GM23338 (cell line): ENCODE results near the gene EPHA4. TPM values are rescaled to one million over a fixed set of nuclear protein-coding genes. Genes with fewer than 3 reads are reported as not detected.

Source experiments
- ATAC-seq: fragments of 200-7000 bp; cut with Tn5 transposase; 3 replicates; pipeline ENCODE4 v1.9.1; 2020
- DNase-seq: peaks from one replicate; pipeline ENCODE4 v3.0.0-alpha.2; 2015; ENCODE audit warnings: low spot score
- H2AFZ ChIP-seq: fragments of 200-600 bp; sonication (generic); 2 replicates; pipeline ENCODE4 v1.8.0; 2016; ENCODE audit warnings: antibody characterized with exemption, mild to moderate bottlenecking, moderate library complexity
- H3F3A ChIP-seq: fragments of 200-600 bp; sonication (generic); replicated peaks from 2 replicates; pipeline ENCODE4 v1.8.0; 2017; ENCODE audit warnings: antibody characterized with exemption, mixed run types, low read depth
- H3K27ac ChIP-seq: fragments of 200-600 bp; sonication (generic); 2 replicates; pipeline ENCODE4 v1.6.1; 2016; ENCODE audit warnings: low read depth
- H3K27me3 ChIP-seq: fragments of 200-600 bp; sonication (generic); 2 replicates; pipeline ENCODE4 v1.8.0; 2016; ENCODE audit warnings: mild to moderate bottlenecking, mixed run types, moderate library complexity; ENCODE audit not compliant: insufficient read depth
- H3K36me3 ChIP-seq: fragments of 200-600 bp; sonication (generic); 2 replicates; pipeline ENCODE4 v1.8.0; 2016; ENCODE audit warnings: mild to moderate bottlenecking; ENCODE audit not compliant: insufficient read depth
- H3K4me1 ChIP-seq: fragments of 200-600 bp; sonication (generic); 2 replicates; pipeline ENCODE4 v1.8.0; 2016; ENCODE audit warnings: mild to moderate bottlenecking, moderate library complexity; ENCODE audit not compliant: insufficient read depth
- H3K4me2 ChIP-seq: fragments of 200-600 bp; sonication (generic); 2 replicates; pipeline ENCODE4 v1.7.1; 2017; ENCODE audit warnings: mixed run types
- H3K4me3 ChIP-seq: fragments of 200-600 bp; sonication (generic); 2 replicates; pipeline ENCODE4 v1.6.1; 2016; ENCODE audit warnings: mixed run types
- H3K79me2 ChIP-seq: fragments of 200-600 bp; sonication (generic); replicated peaks from 2 replicates; pipeline ENCODE4 v1.8.0; 2017; ENCODE audit warnings: mild to moderate bottlenecking; ENCODE audit not compliant: insufficient read depth
- H3K9me2 ChIP-seq: fragments of 200-600 bp; sonication (generic); 2 replicates; pipeline ENCODE4 v1.8.0; 2017; ENCODE audit not compliant: insufficient read depth
- H4K20me1 ChIP-seq: fragments of 200-600 bp; sonication (generic); replicated peaks from 2 replicates; pipeline ENCODE4 v1.8.0; 2017; ENCODE audit warnings: mild to moderate bottlenecking; ENCODE audit not compliant: insufficient read depth
- H3K27ac Mint-ChIP-seq: 2 replicates; pipeline ENCODE4 v1.8.0; 2020; ENCODE audit warnings: inconsistent platforms, mild to moderate bottlenecking, moderate library complexity, mixed read lengths
- H3K27me3 Mint-ChIP-seq: 3 replicates; pipeline ENCODE4 v1.8.0; 2022; ENCODE audit warnings: low read depth, mild to moderate bottlenecking, moderate library complexity, mixed read lengths, inconsistent platforms; ENCODE audit not compliant: insufficient read depth, poor library complexity
- H3K36me3 Mint-ChIP-seq: 3 replicates; pipeline ENCODE4 v1.8.0; 2021; ENCODE audit warnings: low read depth, mild to moderate bottlenecking, inconsistent platforms, moderate library complexity, mixed read lengths
- H3K4me1 Mint-ChIP-seq: 3 replicates; pipeline ENCODE4 v1.8.0; 2020; ENCODE audit warnings: mild to moderate bottlenecking, inconsistent platforms, mixed read lengths
- H3K4me3 Mint-ChIP-seq: 3 replicates; pipeline ENCODE4 v1.8.0; 2021; ENCODE audit warnings: moderate library complexity, mild to moderate bottlenecking, inconsistent platforms, mixed read lengths
- H3K9me3 Mint-ChIP-seq: 3 replicates; pipeline ENCODE4 v1.8.0; 2020; ENCODE audit warnings: moderate library complexity, mild to moderate bottlenecking, inconsistent platforms, mixed read lengths
- CREB1 ChIP-seq: fragments of 250-450 bp; sonication (Bioruptor Pico); IDR thresholded peaks from 2 replicates; pipeline ENCODE4 v1.5.0; 2020; ENCODE audit warnings: low read depth, mild to moderate bottlenecking, moderate library complexity
- CTCF ChIP-seq, 2 experiments: fragments of 200-600 bp in 1 of 2; sonication (generic) in 1 of 2; conservative IDR thresholded peaks; 2 replicates each; pipeline versions ENCODE4 v1.5.1 to v1.6.1; 2016 to 2017; ENCODE audit warnings: antibody characterized with exemption in 2 of 2, low read depth in 2 of 2, mild to moderate bottlenecking in 2 of 2, moderate library complexity in 1 of 2
- ETS1 ChIP-seq: IDR thresholded peaks from 2 replicates; pipeline ENCODE4 v1.6.1; 2016; ENCODE audit warnings: antibody characterized with exemption
- EZH2 ChIP-seq: fragments of 200-600 bp; sonication (generic); IDR thresholded peaks from one replicate; pipeline ENCODE4 v1.8.0; 2017; ENCODE audit warnings: antibody characterized with exemption, mild to moderate bottlenecking, low read depth; ENCODE audit not compliant: unreplicated experiment
- EZH2phosphoT487 ChIP-seq: fragments of 200-600 bp; sonication (generic); IDR thresholded peaks from one replicate; pipeline ENCODE4 v1.8.1; 2018; ENCODE audit warnings: antibody characterized with exemption; ENCODE audit not compliant: unreplicated experiment
- JUNB ChIP-seq: IDR thresholded peaks from one replicate; pipeline ENCODE4 v1.6.1; 2016; ENCODE audit warnings: antibody characterized with exemption; ENCODE audit not compliant: unreplicated experiment
- REST ChIP-seq: IDR thresholded peaks from one replicate; pipeline ENCODE4 v1.6.1; 2018; ENCODE audit warnings: antibody characterized with exemption; ENCODE audit not compliant: unreplicated experiment
- STAT1 ChIP-seq: IDR thresholded peaks from one replicate; pipeline ENCODE4 v1.6.1; 2016; ENCODE audit warnings: antibody characterized with exemption; ENCODE audit not compliant: unreplicated experiment
- ZNF114 ChIP-seq: fragments of 250-450 bp; sonication (Bioruptor Pico); IDR thresholded peaks from 2 replicates; pipeline ENCODE4 v1.5.0; 2020; ENCODE audit warnings: mild to moderate bottlenecking, moderate library complexity
- polyA plus RNA-seq: library from polyadenylated mRNA; unstranded; fragments of >200 nt; fragmentation: Nextera tagmentation; extraction: Ambion mirVana; gene quantifications from 2 replicates; pipeline ENCODE4 v1.2.1, GENCODE V29; 2016
- total RNA-seq: library from RNA; depleted of rRNA; stranded (reverse); fragments of >200 nt; shearing (Covaris generic); gene quantifications from 2 replicates; pipeline ENCODE4 v1.2.3, GENCODE V29; 2014

EPHA4 gene
- total and polyA plus RNA-seq, 2 experiments from 2014 or later = 4.1 to 6.2 TPM

GRCh38 chr2:221434142-221434541, 138.0 kb downstream of the EPHA4 start:
- no peak for DNase-seq
- Histone ChIP-seq H3K36me3 (no peaks in the 10 kb centered on the region), H3K4me3 (no peak overlapping the region), H3K79me2 (no peaks in the 10 kb centered on the region), H3K4me1 (peaks cover 18% of the 10 kb centered on the region), H3F3A (no peaks in the 10 kb centered on the region), H3K27ac (no peak overlapping the region), H4K20me1 (no peaks in the 10 kb centered on the region), H3K27me3 (no peaks in the 10 kb centered on the region), H2AFZ (no peak overlapping the region), H3K9me2 (no peaks in the 10 kb centered on the region), H3K4me2 (no peak overlapping the region)
- no peaks in the 10 kb centered on the region; the same call in 2 of the 3 replicates for H3K36me3 Mint-ChIP-seq
- TF ChIP-seq JUNB (no peak), CTCF (conservative IDR thresholded peaks at IDR 0.05; ENCODE audit: low read depth in 2 of 2) (no peak), STAT1 (no peak), REST (no peak), ZNF114 (CRISPR knock-in tag) (no peak), CREB1 (CRISPR knock-in tag) (no peak), EZH2 (no peak)
- no peak overlapping the region for H3K27ac Mint-ChIP-seq
- H3K4me3 Mint-ChIP-seq = no peak overlapping the region
- ATAC-seq = no peak
- H3K4me1 Mint-ChIP-seq = peaks cover 32% of the 10 kb centered on the region
- H3K27me3 Mint-ChIP-seq = peaks cover 5% of the 10 kb centered on the region
- H3K9me3 Mint-ChIP-seq = no peaks in the 10 kb centered on the region

- peaks cover 18% of the 10 kb centered on the region for H3K4me1 ChIP-seq
- no peaks in the 10 kb centered on the region for H3K9me2 ChIP-seq
- no peaks in the 10 kb centered on the region for H3K9me3 Mint-ChIP-seq
- no peaks in the 10 kb centered on the region for H3F3A ChIP-seq
- no peaks in the 10 kb centered on the region for H3K79me2 ChIP-seq
- peaks cover 5% of the 10 kb centered on the region for H3K27me3 Mint-ChIP-seq
- H3K4me3 Mint-ChIP-seq = no peak overlapping the region
- DNase-seq = no peak
- no peak for ATAC-seq
- no peaks in the 10 kb centered on the region for H3K27me3 ChIP-seq
- no peak overlapping the region for H3K27ac ChIP-seq
- H4K20me1 ChIP-seq = no peaks in the 10 kb centered on the region
- no peak overlapping the region for H3K4me3 ChIP-seq
- H3K4me2 ChIP-seq = no peak overlapping the region
- H3K27ac Mint-ChIP-seq = no peak overlapping the region
- no peak overlapping the region for H2AFZ ChIP-seq
- peaks cover 22% of the 10 kb centered on the region for H3K4me1 Mint-ChIP-seq
- 0 out of 2 replicates have a peak, but pooled peaks cover 8% of the 10 kb centered on the region for H3K36me3 ChIP-seq
- H3K36me3 Mint-ChIP-seq = no peaks in the 10 kb centered on the region; the same call in 2 of the 3 replicates
- TF ChIP-seq CREB1 (CRISPR knock-in tag) = no peak
- TF ChIP-seq EZH2phosphoT487 = no peak
- no peak for TF ChIP-seq EZH2
- TF ChIP-seq STAT1 = no peak
- TF ChIP-seq REST = no peak
- no peak for TF ChIP-seq CTCF (conservative IDR thresholded peaks at IDR 0.05; ENCODE audit: low read depth in 2 of 2)
- TF ChIP-seq JUNB = no peak
- TF ChIP-seq ETS1 = no peak
- no peak for TF ChIP-seq ZNF114 (CRISPR knock-in tag)
These were observed 140.6 kb downstream of the EPHA4 start for GRCh38 chr2:221431477-221431876.
